Measurements from ENCODE around the gene TNFRSF18. TPM values are rescaled to one million over a fixed set of nuclear protein-coding genes. Genes with fewer than 3 reads are reported as not detected.

TNFRSF18 gene
- total and polyA plus RNA-seq, 10 of the 15 experiments (the other 5 are each of a cell fraction or from before 2014, with no cell fraction given): 0.18 to 7.5 (median 1.5) TPM; not detected in 1

DNA sequence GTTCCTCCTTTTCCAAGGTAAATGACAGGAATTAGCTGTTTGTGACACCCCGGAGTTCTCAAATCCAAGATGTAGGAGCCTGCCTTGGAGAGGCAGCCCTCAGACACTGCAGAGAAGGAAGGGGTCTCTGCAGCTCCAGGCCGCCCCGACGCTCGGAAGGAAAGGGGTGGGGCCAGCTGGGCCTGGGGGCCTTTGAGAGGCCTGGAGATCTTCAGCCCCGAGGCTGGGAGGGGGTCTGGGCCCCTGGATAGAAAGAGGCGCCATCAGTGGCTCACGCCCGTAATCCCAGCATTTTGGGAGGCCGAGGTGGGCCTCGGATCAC, 1.1 kb upstream of the TNFRSF18 start:
- ChIA-PET SMC1A (ENCODE audit: uncharacterized antibody, unreplicated experiment) (interaction anchor here (0.8 to 1.8 kb wide), 3 partner anchors 24 to 85 kb away, joined by 3 to 8 read pairs (median 3); no protein-coding TSS in a partner anchor), CTCF (interaction anchor here (0.9 to 2.2 kb wide), 3 partner anchors 16 to 85 kb away, joined by 3 to 14 read pairs (median 3); no protein-coding TSS in a partner anchor), RAD21 (ENCODE audit: unreplicated experiment) (interaction anchor here (1.0 to 2.0 kb wide), 3 partner anchors 23 to 85 kb away, joined by 4 to 6 read pairs (median 5); no protein-coding TSS in a partner anchor), POLR2A (interaction anchor here (0.8 to 1.5 kb wide), 5 partner anchors 9 to 85 kb away, joined by 3 to 5 read pairs (median 3); no protein-coding TSS in a partner anchor)
- Histone ChIP-seq H3K4me2 (ENCODE audit: control insufficient read depth, insufficient read depth) (peak overlapping the region; percentile 89; the same call in 1 of the 2 replicates), H3K79me2 (ENCODE audit: control insufficient read depth, insufficient read depth, low read length) (no peaks in the 10 kb centered on the region), H3K36me3 (ENCODE audit: control insufficient read depth in 2 of 2, insufficient read depth in 2 of 2, low read length in 1 of 2) (no peaks in the 10 kb centered on the region), H3K27ac (ENCODE audit: control insufficient read depth, insufficient read depth) (no peak overlapping the region), H3K9me3 (replicated peaks; ENCODE audit: control insufficient read depth, insufficient read depth, low read length) (no peaks in the 10 kb centered on the region), H3K4me1 (ENCODE audit: control insufficient read depth, insufficient read depth, low read length) (peaks cover 28% of the 10 kb centered on the region), H3K9ac (ENCODE audit: control insufficient read depth, insufficient read depth, low read length) (no peak overlapping the region), H3K4me3 (no peak overlapping the region), H3K27me3 (replicated peaks in 1 of 2; ENCODE audit: control insufficient read depth in 2 of 2, insufficient read depth in 2 of 2, low read length in 1 of 2) (peaks cover 0 to 8% of the 10 kb centered on the region in 2 experiments; a peak in 1 of 4 replicates), H4K20me1 (ENCODE audit: control insufficient read depth, insufficient read depth) (no peaks in the 10 kb centered on the region), H2AFZ (ENCODE audit: control insufficient read depth, low read depth, low read length) (no peak overlapping the region)
- BruUV-seq (replicated peaks): no TSS peak
- intact Hi-C loops (cut with micrococcal nuclease; ENCODE audit: unreplicated experiment): no loop called here
- in situ Hi-C loops (cut with MboI): no loop called here
- no peak for ATAC-seq
- TF ChIP-seq KDM1A (IDR thresholded peaks at IDR 0.05; ENCODE audit: borderline replicate concordance) (no peak), SPI1 (IDR thresholded peaks at IDR 0.05; ENCODE audit: borderline replicate concordance, insufficient read depth, low read depth, low read length) (no peak)
- FAIRE-seq: no peak
- WGBS (ENCODE audit: insufficient coverage, insufficient replicate concordance, low lambda C conversion rate, missing lambda C conversion rate): 46% methylated on average over 11 of the region's 11 CpGs
- no peak for DNase-seq (ENCODE audit: low read depth, low spot score)

DNA sequence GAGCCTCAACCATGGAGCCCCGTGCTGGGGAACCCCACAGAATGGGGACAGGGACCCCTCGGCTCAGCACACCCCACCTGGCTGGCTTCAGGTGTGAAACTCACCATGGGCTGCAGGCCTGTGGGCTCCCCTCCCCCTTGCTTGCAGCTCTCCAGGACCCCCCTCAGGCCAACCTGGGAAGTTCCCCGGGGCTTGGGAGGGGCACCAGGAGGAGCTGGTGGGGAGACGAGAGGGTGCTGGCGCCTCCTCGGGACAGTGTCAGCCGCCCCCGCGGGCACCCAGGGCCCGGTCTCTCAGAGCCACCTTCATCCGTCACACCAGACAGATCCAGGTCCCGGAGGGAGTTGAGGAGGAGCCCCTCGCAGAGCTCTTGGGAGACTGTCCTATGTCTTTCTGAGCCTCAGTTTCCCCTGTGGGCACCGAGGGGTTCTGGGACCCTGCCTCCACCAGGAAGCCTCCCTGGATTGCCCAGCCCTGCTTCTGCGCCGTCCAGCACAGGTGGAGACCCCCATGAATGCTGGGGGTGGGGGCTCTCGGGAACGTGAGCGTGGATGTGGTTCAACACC, 657 bp upstream of the TNFRSF18 start:
- H3K4me1 ChIP-seq (ENCODE audit: control insufficient read depth, insufficient read depth, low read length): peaks cover 28% of the 10 kb centered on the region
- intact Hi-C loops (cut with micrococcal nuclease; ENCODE audit: unreplicated experiment) (no loop called here), in situ Hi-C loops (cut with MboI) (no loop called here)
- peaks cover 0 to 8% of the 10 kb centered on the region in 2 experiments; a peak in 1 of 4 replicates for H3K27me3 ChIP-seq (replicated peaks in 1 of 2; ENCODE audit: control insufficient read depth in 2 of 2, insufficient read depth in 2 of 2, low read length in 1 of 2)
- WGBS (ENCODE audit: insufficient coverage, insufficient replicate concordance, low lambda C conversion rate, missing lambda C conversion rate): 11% methylated on average over 19 of the region's 19 CpGs
- no peaks in the 10 kb centered on the region for H3K9me3 ChIP-seq (replicated peaks; ENCODE audit: control insufficient read depth, insufficient read depth, low read length)
- FAIRE-seq: no peak
- H3K36me3 ChIP-seq (ENCODE audit: control insufficient read depth in 2 of 2, insufficient read depth in 2 of 2, low read length in 1 of 2): no peaks in the 10 kb centered on the region
- RAD21 ChIA-PET (ENCODE audit: unreplicated experiment): interaction anchor here (1.0 to 2.0 kb wide), 4 partner anchors 24 to 85 kb away, joined by 3 to 6 read pairs (median 4); no protein-coding TSS in a partner anchor
- peak overlapping the region; percentile 89 for H3K4me2 ChIP-seq (ENCODE audit: control insufficient read depth, insufficient read depth)
- H3K79me2 ChIP-seq (ENCODE audit: control insufficient read depth, insufficient read depth, low read length): no peaks in the 10 kb centered on the region
- H4K20me1 ChIP-seq (ENCODE audit: control insufficient read depth, insufficient read depth): no peaks in the 10 kb centered on the region
- H3K9ac ChIP-seq (ENCODE audit: control insufficient read depth, insufficient read depth, low read length): no peak overlapping the region
- no peak for DNase-seq (ENCODE audit: low read depth, low spot score)
- H3K4me3 ChIP-seq: no peak overlapping the region
- CTCF ChIA-PET: interaction anchor here (1.0 to 2.2 kb wide), 2 partner anchors 16 to 85 kb away, joined by 3 to 14 read pairs; no protein-coding TSS in a partner anchor
- POLR2A ChIA-PET: interaction anchor here (0.8 to 1.5 kb wide), 4 partner anchors 12 to 84 kb away, joined by 3 to 5 read pairs (median 4); no protein-coding TSS in a partner anchor
- no peak overlapping the region for H3K27ac ChIP-seq (ENCODE audit: control insufficient read depth, insufficient read depth)
- no TSS peak for BruUV-seq (replicated peaks)
- SMC1A ChIA-PET (ENCODE audit: uncharacterized antibody, unreplicated experiment): interaction anchor here (0.8 to 1.8 kb wide), 3 partner anchors 24 to 85 kb away, joined by 3 to 8 read pairs (median 3); no protein-coding TSS in a partner anchor
- ATAC-seq: peak; percentile 18
- H2AFZ ChIP-seq (ENCODE audit: control insufficient read depth, low read depth, low read length): no peak overlapping the region
- TF ChIP-seq MEF2B (IDR thresholded peaks at IDR 0.05; ENCODE audit: partially characterized antibody, poor library complexity, severe bottlenecking) (peak; percentile 42), NR2F1 (conservative IDR thresholded peaks at IDR 0.05) (0 out of 2 replicates have a peak, but pooled peaks have one; percentile 45), CREB1 (IDR thresholded peaks at IDR 0.05; ENCODE audit: low read depth) (no peak), IKZF2 (IDR thresholded peaks at IDR 0.05) (no peak), EGR1 (IDR thresholded peaks at IDR 0.05; ENCODE audit: borderline replicate concordance in 1 of 2, low read depth in 2 of 2, low read length in 2 of 2) (peak in 1 of 2 experiments; percentile 59; a peak in 1 of 3 replicates), GATAD2B (conservative IDR thresholded peaks at IDR 0.05; ENCODE audit: low read depth) (no peak), CBX5 (IDR thresholded peaks at IDR 0.05; ENCODE audit: low read depth) (no peak), NFYA (IDR thresholded peaks at IDR 0.05; ENCODE audit: borderline replicate concordance, low read depth, low read length) (no peak), KLF5 (IDR thresholded peaks at IDR 0.05; ENCODE audit: partially characterized antibody) (no peak), HDAC6 (IDR thresholded peaks at IDR 0.05; ENCODE audit: unreplicated experiment) (no peak), CBX3 (IDR thresholded peaks at IDR 0.05; ENCODE audit: borderline replicate concordance, low read depth) (no peak), STAT3 (IDR thresholded peaks at IDR 0.05; ENCODE audit: low read depth, low read length) (no peak)
- TF ChIP-seq, protein P1, sequence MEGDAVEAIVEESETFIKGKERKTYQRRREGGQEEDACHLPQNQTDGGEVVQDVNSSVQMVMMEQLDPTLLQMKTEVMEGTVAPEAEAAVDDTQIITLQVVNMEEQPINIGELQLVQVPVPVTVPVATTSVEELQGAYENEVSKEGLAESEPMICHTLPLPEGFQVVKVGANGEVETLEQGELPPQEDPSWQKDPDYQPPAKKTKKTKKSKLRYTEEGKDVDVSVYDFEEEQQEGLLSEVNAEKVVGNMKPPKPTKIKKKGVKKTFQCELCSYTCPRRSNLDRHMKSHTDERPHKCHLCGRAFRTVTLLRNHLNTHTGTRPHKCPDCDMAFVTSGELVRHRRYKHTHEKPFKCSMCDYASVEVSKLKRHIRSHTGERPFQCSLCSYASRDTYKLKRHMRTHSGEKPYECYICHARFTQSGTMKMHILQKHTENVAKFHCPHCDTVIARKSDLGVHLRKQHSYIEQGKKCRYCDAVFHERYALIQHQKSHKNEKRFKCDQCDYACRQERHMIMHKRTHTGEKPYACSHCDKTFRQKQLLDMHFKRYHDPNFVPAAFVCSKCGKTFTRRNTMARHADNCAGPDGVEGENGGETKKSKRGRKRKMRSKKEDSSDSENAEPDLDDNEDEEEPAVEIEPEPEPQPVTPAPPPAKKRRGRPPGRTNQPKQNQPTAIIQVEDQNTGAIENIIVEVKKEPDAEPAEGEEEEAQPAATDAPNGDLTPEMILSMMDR (IDR thresholded peaks at IDR 0.05 in 2 of 3, conservative IDR thresholded peaks at IDR 0.05 in 1 of 3; ENCODE audit: control insufficient read depth in 2 of 3, extremely low read depth in 1 of 3, insufficient read depth in 1 of 3, low read depth in 3 of 3, low read length in 3 of 3): peak in 1 of 3 experiments; percentile 23; a peak in 1 of 6 replicates
